ENCODE data around the gene MIOX. TPM values are rescaled to one million over a fixed set of nuclear protein-coding genes. Genes with fewer than 3 reads are reported as not detected.

The MIOX gene
- total and polyA plus RNA-seq, 10 of the 15 experiments (the other 5 are each of a cell fraction or from before 2014, with no cell fraction given): 0.10 to 0.31 TPM; not detected in 8

GRCh38 chr22:50526108-50526833 is 39.6 kb downstream of the MIOX start:
- FAIRE-seq (no peak), ATAC-seq (peak; percentile 34), DNase-seq (ENCODE audit: low read depth, low spot score) (no peak)
- Histone ChIP-seq H3K4me3 (peak overlapping the region; percentile 74), H3K27me3 (replicated peaks in 1 of 2; ENCODE audit: control insufficient read depth in 2 of 2, insufficient read depth in 2 of 2, low read length in 1 of 2) (no peaks in the 10 kb centered on the region), H2AFZ (ENCODE audit: control insufficient read depth, low read depth, low read length) (peak overlapping the region; percentile 55), H3K4me2 (ENCODE audit: control insufficient read depth, insufficient read depth) (peak overlapping the region; percentile 99), H3K4me1 (ENCODE audit: control insufficient read depth, insufficient read depth, low read length) (peaks cover 16% of the 10 kb centered on the region), H3K36me3 (ENCODE audit: control insufficient read depth in 2 of 2, insufficient read depth in 2 of 2, low read length in 1 of 2) (peaks cover 5 to 25% of the 10 kb centered on the region in 2 experiments; a peak in 3 of 4 replicates), H3K27ac (ENCODE audit: control insufficient read depth, insufficient read depth) (peak overlapping the region; percentile 94), H4K20me1 (ENCODE audit: control insufficient read depth, insufficient read depth) (no peaks in the 10 kb centered on the region), H3K9ac (ENCODE audit: control insufficient read depth, insufficient read depth, low read length) (peak overlapping the region; percentile 94), H3K9me3 (replicated peaks; ENCODE audit: control insufficient read depth, insufficient read depth, low read length) (no peaks in the 10 kb centered on the region), H3K79me2 (ENCODE audit: control insufficient read depth, insufficient read depth, low read length) (peaks cover 61% of the 10 kb centered on the region)
- no TSS peak for BruUV-seq (replicated peaks)
- in situ Hi-C loops (cut with MboI) (loop anchor here (5.0 kb wide), 1 partner anchor 96 kb away; no protein-coding TSS in a partner anchor), intact Hi-C loops (cut with micrococcal nuclease; ENCODE audit: unreplicated experiment) (loop anchor here (5.0 kb wide), 2 partner anchors 36 to 56 kb away; partner anchors contain the start of genes CHKB and SYCE3)
- ChIA-PET CTCF (interaction anchor here (0.7 to 3.5 kb wide), 29 partner anchors 9 to 533 kb away, joined by 3 to 38 read pairs (median 5); partner anchors contain the start of genes ARSA, KLHDC7B, LMF2 and NCAPH2), RAD21 (ENCODE audit: unreplicated experiment) (interaction anchor here (0.6 to 6.3 kb wide), 22 partner anchors 9 to 285 kb away, joined by 3 to 106 read pairs (median 6); partner anchors contain the start of genes CHKB, LMF2, NCAPH2 and SYCE3), SMC1A (ENCODE audit: uncharacterized antibody, unreplicated experiment) (interaction anchor here (0.7 to 5.8 kb wide), 17 partner anchors 9 to 275 kb away, joined by 3 to 58 read pairs (median 6); partner anchors contain the start of genes CHKB, HDAC10, LMF2 and NCAPH2), POLR2A (interaction anchor here (0.5 to 6.5 kb wide), 16 partner anchors 11 to 194 kb away, joined by 3 to 232 read pairs (median 9); partner anchors contain the start of genes KLHDC7B, LMF2, NCAPH2 and SYCE3)
- WGBS (ENCODE audit: insufficient coverage, insufficient replicate concordance, low lambda C conversion rate, missing lambda C conversion rate): 1% methylated on average over 64 of the region's 77 CpGs
- TF ChIP-seq ZNF207 (IDR thresholded peaks at IDR 0.05; ENCODE audit: borderline replicate concordance) (no peak), BCL3 (IDR thresholded peaks at IDR 0.05; ENCODE audit: borderline replicate concordance, insufficient read depth, low read depth, low read length, poor library complexity, severe bottlenecking) (peak; percentile 68), NFIC (IDR thresholded peaks at IDR 0.05; ENCODE audit: low read depth, low read length) (no peak), IRF4 (IDR thresholded peaks at IDR 0.05; ENCODE audit: low read depth, low read length) (no peak), LARP7 (IDR thresholded peaks at IDR 0.05) (peak; percentile 75), IRF5 (IDR thresholded peaks at IDR 0.05; ENCODE audit: borderline replicate concordance) (no peak), RB1 (IDR thresholded peaks at IDR 0.05; ENCODE audit: borderline replicate concordance) (no peak), EZH2 (IDR thresholded peaks at IDR 0.05; ENCODE audit: borderline replicate concordance, control insufficient read depth, low read depth, low read length) (no peak), SIN3A (IDR thresholded peaks at IDR 0.05; ENCODE audit: low read depth, low read length) (no peak), RBBP5 (conservative IDR thresholded peaks at IDR 0.05) (no peak), BCL11A (IDR thresholded peaks at IDR 0.05; ENCODE audit: low read depth, low read length) (no peak), MTA3 (IDR thresholded peaks at IDR 0.05; ENCODE audit: borderline replicate concordance, low read length) (no peak), NBN (IDR thresholded peaks at IDR 0.05) (peak; percentile 59), PAX8 (IDR thresholded peaks at IDR 0.05) (no peak), IKZF2 (IDR thresholded peaks at IDR 0.05) (no peak), FOXK2 (IDR thresholded peaks at IDR 0.05) (no peak), RELA (IDR thresholded peaks at IDR 0.05; ENCODE audit: borderline replicate concordance, partially characterized antibody) (peak; percentile 69), ZNF687 (IDR thresholded peaks at IDR 0.05) (peak; percentile 94)
